HEK293 (cell line): ENCODE results near the gene M1AP.

Experiments
- CTCF ChIA-PET: fragments of 350-600 bp; formaldehyde crosslinking; extraction: SDS; loops from one replicate; lab custom pipeline; 2021; ENCODE audit warnings: antibody characterized with exemption; lab: Yijun Ruan, JAX
- POLR2A ChIA-PET: fragments of 300-600 bp; formaldehyde crosslinking; extraction: SDS; loops from one replicate; lab custom pipeline; 2020; ENCODE audit warnings: antibody characterized with exemption, inconsistent platforms; lab: Yijun Ruan, JAX
- H3K27ac ChIP-seq: fragments of 200-500 bp; sonication (Bioruptor generic); 2 replicates; pipeline ENCODE4 v1.5.1; 2014; ENCODE audit warnings: low read depth, low read length, control low read depth, inconsistent platforms; ENCODE audit errors: extremely low read depth
- H3K36me3 ChIP-seq, 2 experiments: fragments of 200-500 bp in 1 of 2; sonication (Bioruptor generic) in 1 of 2; 1 replicate in 1 of 2; 2 replicates in 1 of 2; pipeline ENCODE4 v1.5.1; 2014 to 2017; ENCODE audit warnings: inconsistent platforms in 2 of 2, low read length in 2 of 2; ENCODE audit not compliant: control insufficient read depth in 2 of 2, insufficient read depth in 1 of 2
- H3K4me1 ChIP-seq: fragments of 200-500 bp; sonication (Bioruptor generic); 2 replicates; pipeline ENCODE4 v1.5.1; 2014; ENCODE audit warnings: mild to moderate bottlenecking, low read length, inconsistent platforms; ENCODE audit not compliant: control insufficient read depth, insufficient read depth
- H3K4me3 ChIP-seq: 2 replicates; pipeline ENCODE4 v1.5.1; 2011; ENCODE audit warnings: low read depth, mild to moderate bottlenecking, control low read depth, low read length, moderate library complexity
- H3K9me3 ChIP-seq: fragments of 200-500 bp; sonication (Bioruptor generic); 2 replicates; pipeline ENCODE4 v1.5.1; 2014; ENCODE audit warnings: low read depth, low read length, inconsistent platforms; ENCODE audit not compliant: control insufficient read depth, insufficient read depth
- GLIS1 ChIP-seq: fragments of 450-650 bp; formaldehyde crosslinking; IDR thresholded peaks from 2 replicates; pipeline ENCODE4 v1.5.1; 2016; ENCODE audit warnings: missing biosample characterization, missing genetic modification characterization
- MZF1 ChIP-seq: fragments of 450-650 bp; formaldehyde crosslinking; IDR thresholded peaks from 2 replicates; pipeline ENCODE4 v1.5.1; 2017; ENCODE audit warnings: missing biosample characterization, missing genetic modification characterization, borderline replicate concordance
- SCRT2 ChIP-seq: fragments of 450-650 bp; formaldehyde crosslinking; IDR thresholded peaks from 2 replicates; pipeline ENCODE4 v1.5.1; 2016; ENCODE audit warnings: missing biosample characterization, missing genetic modification characterization
- TSHZ1 ChIP-seq: fragments of 450-650 bp; formaldehyde crosslinking; IDR thresholded peaks from 2 replicates; pipeline ENCODE4 v1.5.1; 2016; ENCODE audit warnings: missing biosample characterization, missing genetic modification characterization, borderline replicate concordance
- WT1 ChIP-seq: fragments of 450-650 bp; formaldehyde crosslinking; IDR thresholded peaks from 2 replicates; pipeline ENCODE4 v1.5.1; 2016; ENCODE audit warnings: missing biosample characterization, missing genetic modification characterization
- ZBTB10 ChIP-seq: fragments of 450-650 bp; formaldehyde crosslinking; IDR thresholded peaks from 2 replicates; pipeline ENCODE4 v1.5.1; 2016; ENCODE audit warnings: missing biosample characterization, missing genetic modification characterization
- ZBTB17 ChIP-seq: fragments of 450-650 bp; formaldehyde crosslinking; IDR thresholded peaks from 2 replicates; pipeline ENCODE4 v1.5.1; 2016; ENCODE audit warnings: missing biosample characterization, missing genetic modification characterization
- ZFP3 ChIP-seq: fragments of 450-650 bp; formaldehyde crosslinking; IDR thresholded peaks from 2 replicates; pipeline ENCODE4 v1.5.1; 2016; ENCODE audit warnings: low read depth, missing biosample characterization, missing genetic modification characterization
- ZIC2 ChIP-seq: fragments of 450-650 bp; formaldehyde crosslinking; IDR thresholded peaks from 2 replicates; pipeline ENCODE4 v1.5.1; 2016; ENCODE audit warnings: missing biosample characterization, missing genetic modification characterization
- ZNF157 ChIP-seq: fragments of 450-650 bp; formaldehyde crosslinking; IDR thresholded peaks from 2 replicates; pipeline ENCODE4 v1.5.1; 2016; ENCODE audit warnings: missing biosample characterization, missing genetic modification characterization
- ZNF184 ChIP-seq: fragments of 450-650 bp; IDR thresholded peaks from 2 replicates; pipeline ENCODE4 v1.5.1; 2018; ENCODE audit warnings: missing biosample characterization, mild to moderate bottlenecking, missing genetic modification characterization
- ZNF2 ChIP-seq: fragments of 450-650 bp; formaldehyde crosslinking; IDR thresholded peaks from 2 replicates; pipeline ENCODE4 v1.5.1; 2016; ENCODE audit warnings: missing biosample characterization, missing genetic modification characterization
- ZNF221 ChIP-seq: fragments of 450-650 bp; formaldehyde crosslinking; IDR thresholded peaks from 2 replicates; pipeline ENCODE4 v1.5.1; 2017; ENCODE audit warnings: missing biosample characterization, missing genetic modification characterization, borderline replicate concordance
- ZNF24 ChIP-seq: fragments of 450-650 bp; formaldehyde crosslinking; IDR thresholded peaks from 2 replicates; pipeline ENCODE4 v1.5.1; 2016; ENCODE audit warnings: missing biosample characterization, missing genetic modification characterization
- ZNF274 ChIP-seq, 2 experiments: fragments of 200-500 bp in 1 of 2; fragments of 450-650 bp in 1 of 2; sonication (Bioruptor generic) in 1 of 2; formaldehyde crosslinking in 1 of 2; IDR thresholded peaks; 2 replicates each; pipeline versions ENCODE4 v1.5.1 to v1.6.1; 2014 to 2016; ENCODE audit warnings: borderline replicate concordance in 1 of 2, inconsistent platforms in 1 of 2, low read length in 1 of 2, missing biosample characterization in 1 of 2, missing genetic modification characterization in 1 of 2
- ZNF391 ChIP-seq: fragments of 450-650 bp; formaldehyde crosslinking; IDR thresholded peaks from 2 replicates; pipeline ENCODE4 v1.5.1; 2016; ENCODE audit warnings: low read depth, missing biosample characterization, missing genetic modification characterization, borderline replicate concordance
- ZNF658 ChIP-seq: fragments of 450-650 bp; formaldehyde crosslinking; IDR thresholded peaks from 2 replicates; pipeline ENCODE4; 2016; ENCODE audit warnings: missing biosample characterization, missing genetic modification characterization
- ZNF664 ChIP-seq: fragments of 450-650 bp; formaldehyde crosslinking; IDR thresholded peaks from 2 replicates; pipeline ENCODE4 v1.5.1; 2016; ENCODE audit warnings: missing biosample characterization, missing genetic modification characterization
- ZNF670 ChIP-seq: fragments of 450-650 bp; formaldehyde crosslinking; IDR thresholded peaks from 2 replicates; pipeline ENCODE4 v1.5.1; 2016; ENCODE audit warnings: missing biosample characterization, missing genetic modification characterization, low read depth
- ZNF792 ChIP-seq: fragments of 450-650 bp; formaldehyde crosslinking; IDR thresholded peaks from 2 replicates; pipeline ENCODE4 v1.5.1; 2016; ENCODE audit warnings: missing biosample characterization, missing genetic modification characterization
- ZXDB ChIP-seq: fragments of 450-650 bp; formaldehyde crosslinking; IDR thresholded peaks from 2 replicates; pipeline ENCODE4 v1.5.1; 2016; ENCODE audit warnings: missing biosample characterization, missing genetic modification characterization
- TF ChIP-seq, protein P1 (sequence below): fragments of 450-650 bp; formaldehyde crosslinking; IDR thresholded peaks from 2 replicates; pipeline ENCODE4 v1.5.1; 2017; ENCODE audit warnings: missing biosample characterization, missing genetic modification characterization

Gene M1AP

GRCh38 chr2:74567881-74568280 lies 80.2 kb downstream of the M1AP start (continued):
- TF ChIP-seq TSHZ1 (no peak), ZFP3 (tag by site-specific recombination) (no peak), ZXDB (tag by site-specific recombination) (no peak), ZBTB10 (tag by site-specific recombination) (no peak), ZNF670 (tag by site-specific recombination) (no peak), WT1 (tag by site-specific recombination) (no peak)

- Histone ChIP-seq H3K36me3 (no peaks in the 10 kb centered on the region), H3K9me3 (no peaks in the 10 kb centered on the region), H3K4me3 (no peak overlapping the region), H3K27ac (no peak overlapping the region), H3K4me1 (no peaks in the 10 kb centered on the region)
- ChIA-PET CTCF (interaction anchor here (1.3 to 1.9 kb wide), 2 partner anchors 21 to 23 kb away, joined by 3 to 10 read pairs; no protein-coding TSS in a partner anchor), POLR2A (interaction anchor here (1.3 kb wide), 1 partner anchor 11 kb away, joined by 4 read pairs; no protein-coding TSS in a partner anchor)
- TF ChIP-seq GLIS1, result peak; percentile 77
- no peak for TF ChIP-seq ZNF664 (tag by site-specific recombination)
Observed at GRCh38 chr2:74566754-74567085, 81.4 kb downstream of the M1AP start.

DNA sequence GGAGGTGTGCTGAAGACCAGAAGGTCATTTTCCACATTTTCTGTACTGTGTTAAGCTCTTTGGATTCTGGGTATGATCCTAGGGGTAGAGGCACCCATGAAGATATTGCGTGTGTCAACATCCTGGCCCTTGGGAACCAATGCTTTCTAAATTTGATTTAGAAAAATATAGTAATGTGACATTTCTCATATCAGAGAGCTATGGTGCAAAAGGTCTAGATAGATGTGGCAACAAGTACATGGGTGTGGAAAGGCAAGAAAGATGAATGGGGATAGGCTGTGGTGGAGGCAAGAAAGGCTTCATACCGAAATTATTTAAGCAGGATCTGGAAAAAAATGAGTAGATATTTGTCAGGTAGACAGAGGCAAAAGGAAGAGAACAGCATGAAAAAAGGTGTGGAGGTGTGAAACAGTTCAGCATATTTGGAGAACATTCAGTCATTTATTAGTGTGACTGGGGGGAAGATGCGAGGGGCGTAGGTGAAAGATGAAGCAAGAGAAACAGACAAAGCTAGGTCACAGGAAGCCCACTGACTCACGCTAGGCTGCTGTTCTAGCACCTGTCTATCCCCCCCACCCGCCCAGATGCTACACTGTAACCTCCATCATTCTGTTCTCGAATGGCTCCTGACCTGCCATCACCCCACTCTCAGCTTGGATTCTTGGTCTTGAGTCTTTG lies 81.9 kb downstream of the M1AP start:
- POLR2A ChIA-PET, result interaction anchor here (1.3 kb wide), 1 partner anchor 11 kb away, joined by 4 read pairs; no protein-coding TSS in a partner anchor
- Histone ChIP-seq H3K36me3 (no peaks in the 10 kb centered on the region), H3K27ac (no peak overlapping the region), H3K4me1 (no peaks in the 10 kb centered on the region), H3K4me3 (no peak overlapping the region), H3K9me3 (no peaks in the 10 kb centered on the region)
- 0 out of 2 replicates have a peak, but pooled peaks have one; percentile 40 for TF ChIP-seq SCRT2 (tag by site-specific recombination)
- no peak for TF ChIP-seq ZNF184 (tag by site-specific recombination)
- TF ChIP-seq ZNF792 (tag by site-specific recombination), result no peak
- CTCF ChIA-PET, result interaction anchor here (0.7 to 1.9 kb wide), 3 partner anchors 22 to 53 kb away, joined by 3 to 10 read pairs (median 4); no protein-coding TSS in a partner anchor

DNA sequence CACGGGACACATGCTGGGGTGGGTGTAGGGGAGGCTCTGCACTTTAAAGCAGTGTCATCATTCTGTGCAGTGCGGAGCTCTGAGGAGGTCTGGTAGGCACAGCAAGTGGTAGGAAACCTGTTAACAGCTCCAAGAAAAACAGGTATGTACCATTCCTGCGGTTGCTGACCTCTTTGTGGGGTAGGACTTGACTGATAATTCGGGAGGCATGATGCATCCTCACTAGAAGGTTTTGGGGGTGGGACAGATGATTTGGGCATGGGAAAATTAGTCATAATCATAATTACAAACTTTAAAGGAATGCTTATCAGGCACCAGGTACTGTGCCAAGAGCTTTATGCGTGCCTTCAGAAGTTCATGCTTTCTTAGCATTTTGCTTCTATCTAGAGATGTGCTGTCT lies 83.9 kb downstream of the M1AP start:
- H3K36me3 ChIP-seq, result no peaks in the 10 kb centered on the region
- H3K27ac ChIP-seq, result no peak overlapping the region
- H3K4me3 ChIP-seq, result no peak overlapping the region
- H3K4me1 ChIP-seq, result no peaks in the 10 kb centered on the region
- no peaks in the 10 kb centered on the region for H3K9me3 ChIP-seq
- POLR2A ChIA-PET, result no interaction called here
- CTCF ChIA-PET, result no interaction called here
- TF ChIP-seq ZNF2 (tag by site-specific recombination), result no peak
- TF ChIP-seq ZNF157 (tag by site-specific recombination), result no peak
- TF ChIP-seq MZF1, result no peak
- no peak for TF ChIP-seq ZNF24 (tag by site-specific recombination)
- TF ChIP-seq ZNF658 (tag by site-specific recombination), result no peak
- TF ChIP-seq, protein P1, sequence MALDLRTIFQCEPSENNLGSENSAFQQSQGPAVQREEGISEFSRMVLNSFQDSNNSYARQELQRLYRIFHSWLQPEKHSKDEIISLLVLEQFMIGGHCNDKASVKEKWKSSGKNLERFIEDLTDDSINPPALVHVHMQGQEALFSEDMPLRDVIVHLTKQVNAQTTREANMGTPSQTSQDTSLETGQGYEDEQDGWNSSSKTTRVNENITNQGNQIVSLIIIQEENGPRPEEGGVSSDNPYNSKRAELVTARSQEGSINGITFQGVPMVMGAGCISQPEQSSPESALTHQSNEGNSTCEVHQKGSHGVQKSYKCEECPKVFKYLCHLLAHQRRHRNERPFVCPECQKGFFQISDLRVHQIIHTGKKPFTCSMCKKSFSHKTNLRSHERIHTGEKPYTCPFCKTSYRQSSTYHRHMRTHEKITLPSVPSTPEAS (tag by site-specific recombination), result no peak
- TF ChIP-seq ZNF274 (IDR thresholded peaks at IDR 0.05; ENCODE audit: low read length), result no peak
- TF ChIP-seq ZNF274 (tag by site-specific recombination; IDR thresholded peaks at IDR 0.05; ENCODE audit: borderline replicate concordance), result no peak
- TF ChIP-seq ZNF391 (tag by site-specific recombination), result no peak
- peak; percentile 68 for TF ChIP-seq SCRT2 (tag by site-specific recombination)
- no peak for TF ChIP-seq ZBTB17
- TF ChIP-seq ZNF221 (tag by site-specific recombination), result no peak
- peak; percentile 27; the same call in 1 of the 2 replicates for TF ChIP-seq ZIC2 (tag by site-specific recombination)
